Choroid plexus epithelial cell (primary cell): ENCODE measurements around the gene TMEM183A.

Experiments used
- DNase-seq: peaks from one replicate; pipeline ENCODE4 v3.0.0-alpha.2; 2010; ENCODE audit warnings: low read depth
- H3K4me3 ChIP-seq: 2 replicates; pipeline ENCODE4 v1.5.1; 2011; ENCODE audit warnings: low read depth, mild to moderate bottlenecking, control low read depth, low read length, moderate library complexity
- TF ChIP-seq, protein P1 (sequence below): conservative IDR thresholded peaks from 2 replicates; pipeline ENCODE4 v1.5.1; 2011; ENCODE audit warnings: low read depth, mild to moderate bottlenecking, control low read depth, inconsistent platforms, low read length, moderate library complexity

TMEM183A gene

DNA sequence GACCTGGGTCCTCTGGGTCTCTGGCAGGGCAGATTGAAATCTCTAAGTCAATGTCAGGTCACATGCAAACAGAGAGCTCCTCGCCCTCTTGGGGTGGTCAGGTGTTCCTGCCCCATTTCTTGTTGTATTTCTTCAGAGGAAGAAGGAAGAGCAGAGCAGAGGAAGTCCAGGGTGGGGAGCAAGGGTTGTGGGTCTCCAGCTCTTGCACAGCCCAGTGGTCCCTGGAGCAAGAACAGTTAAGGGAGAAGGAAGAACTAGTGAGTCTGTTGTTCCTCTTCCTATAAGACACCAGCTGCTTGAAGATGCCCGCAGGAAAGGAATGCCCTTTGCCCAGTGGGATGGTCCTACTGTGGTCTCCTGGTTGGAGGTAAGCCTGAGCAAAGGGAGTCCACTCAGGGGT is 52.3 kb downstream of the TMEM183A start:
- DNase-seq, result no peak
- TF ChIP-seq, protein P1, sequence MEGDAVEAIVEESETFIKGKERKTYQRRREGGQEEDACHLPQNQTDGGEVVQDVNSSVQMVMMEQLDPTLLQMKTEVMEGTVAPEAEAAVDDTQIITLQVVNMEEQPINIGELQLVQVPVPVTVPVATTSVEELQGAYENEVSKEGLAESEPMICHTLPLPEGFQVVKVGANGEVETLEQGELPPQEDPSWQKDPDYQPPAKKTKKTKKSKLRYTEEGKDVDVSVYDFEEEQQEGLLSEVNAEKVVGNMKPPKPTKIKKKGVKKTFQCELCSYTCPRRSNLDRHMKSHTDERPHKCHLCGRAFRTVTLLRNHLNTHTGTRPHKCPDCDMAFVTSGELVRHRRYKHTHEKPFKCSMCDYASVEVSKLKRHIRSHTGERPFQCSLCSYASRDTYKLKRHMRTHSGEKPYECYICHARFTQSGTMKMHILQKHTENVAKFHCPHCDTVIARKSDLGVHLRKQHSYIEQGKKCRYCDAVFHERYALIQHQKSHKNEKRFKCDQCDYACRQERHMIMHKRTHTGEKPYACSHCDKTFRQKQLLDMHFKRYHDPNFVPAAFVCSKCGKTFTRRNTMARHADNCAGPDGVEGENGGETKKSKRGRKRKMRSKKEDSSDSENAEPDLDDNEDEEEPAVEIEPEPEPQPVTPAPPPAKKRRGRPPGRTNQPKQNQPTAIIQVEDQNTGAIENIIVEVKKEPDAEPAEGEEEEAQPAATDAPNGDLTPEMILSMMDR, result no peak
- H3K4me3 ChIP-seq, result no peak overlapping the region

GRCh38 chr1:203060115-203060514 is 52.9 kb downstream of the TMEM183A start:
- TF ChIP-seq, protein P1, result no peak
- DNase-seq, result no peak
- no peak overlapping the region for H3K4me3 ChIP-seq

- no peak overlapping the region for H3K4me3 ChIP-seq
- TF ChIP-seq, protein P1, result no peak
- no peak for DNase-seq
Measured at GRCh38 chr1:203063287-203063686, 56.1 kb downstream of the TMEM183A start.

- DNase-seq, result no peak
- H3K4me3 ChIP-seq, result no peak overlapping the region
- TF ChIP-seq, protein P1, result no peak
Measured at GRCh38 chr1:203065191-203065590, 58.0 kb downstream of the TMEM183A start.

DNA sequence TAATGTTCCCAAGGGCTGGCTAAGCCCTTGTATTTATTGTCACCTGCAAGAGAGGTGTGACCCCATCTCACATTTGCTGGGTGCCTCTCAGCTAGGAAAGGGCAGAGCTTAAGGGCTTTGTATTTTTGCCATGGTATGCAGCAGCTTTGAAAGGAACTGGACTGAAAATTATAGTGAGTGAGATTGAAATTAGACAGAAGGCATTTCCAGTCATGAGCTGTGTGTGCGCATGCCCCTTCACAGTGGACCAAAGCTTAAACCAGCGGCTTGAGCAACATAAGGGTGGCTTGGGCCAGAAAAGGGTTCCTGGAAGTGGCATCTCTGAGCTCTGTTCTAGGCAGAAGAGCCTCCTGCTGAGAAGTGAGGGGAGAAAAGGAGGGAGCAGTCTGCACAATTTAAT is 58.8 kb downstream of the TMEM183A start:
- TF ChIP-seq, protein P1, result no peak
- H3K4me3 ChIP-seq, result no peak overlapping the region
- DNase-seq, result no peak

GRCh38 chr1:203066965-203067364 is 59.8 kb downstream of the TMEM183A start:
- no peak overlapping the region for H3K4me3 ChIP-seq
- TF ChIP-seq, protein P1, result no peak
- no peak for DNase-seq

DNA sequence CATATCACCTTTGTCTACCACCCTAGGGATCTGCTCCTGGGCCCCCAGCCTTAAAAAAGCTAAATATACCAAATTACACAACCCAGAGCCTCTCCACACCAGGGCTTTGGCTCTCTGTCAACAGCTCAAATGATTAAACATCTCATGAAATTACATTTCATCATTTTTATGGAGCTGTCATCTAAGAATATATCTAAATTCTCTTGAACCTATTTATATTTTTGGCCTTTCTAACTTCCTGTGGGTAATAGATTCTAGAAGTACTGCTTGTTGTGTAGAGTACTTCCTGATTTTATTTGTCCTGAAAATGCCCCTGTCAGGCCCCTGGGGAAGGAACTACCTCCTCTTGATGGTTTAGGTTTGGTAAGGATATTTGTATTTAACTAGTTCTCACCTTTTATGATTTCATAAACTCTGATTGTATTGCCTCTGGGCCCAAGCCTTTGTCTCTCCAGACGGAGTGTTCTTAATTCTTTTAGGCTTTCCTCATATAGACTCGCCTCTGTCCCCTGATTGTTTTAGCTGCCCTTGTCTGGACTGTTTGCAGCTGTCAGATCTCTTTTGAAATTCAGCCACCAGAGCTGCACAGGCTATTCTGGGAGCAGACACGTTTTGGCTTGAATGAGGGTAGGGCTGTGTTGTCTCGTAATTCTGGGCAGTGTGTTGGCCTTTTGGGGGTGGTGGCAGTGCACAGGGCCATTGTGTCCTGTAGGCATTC is 62.0 kb downstream of the TMEM183A start:
- TF ChIP-seq, protein P1, result no peak
- DNase-seq, result no peak
- no peak overlapping the region for H3K4me3 ChIP-seq
